LHCN-M2 (cell line): ENCODE results near the gene RBM18. TPM values are rescaled to one million over a fixed set of nuclear protein-coding genes. Genes with fewer than 3 reads are reported as not detected.

ENCODE experiments used
- DNase-seq: peaks from one replicate; pipeline ENCODE4 v3.0.0-alpha.2; 2012; ENCODE audit warnings: low read depth
- total RNA-seq: library from RNA; depleted of rRNA; stranded (reverse); fragments of >200 nt; gene quantifications from 2 replicates; pipeline ENCODE4 v1.2.3, GENCODE V29; 2014; rRNA removed

The RBM18 gene
- total RNA-seq, 1 experiment from 2014 or later = 16.1 TPM

DNA sequence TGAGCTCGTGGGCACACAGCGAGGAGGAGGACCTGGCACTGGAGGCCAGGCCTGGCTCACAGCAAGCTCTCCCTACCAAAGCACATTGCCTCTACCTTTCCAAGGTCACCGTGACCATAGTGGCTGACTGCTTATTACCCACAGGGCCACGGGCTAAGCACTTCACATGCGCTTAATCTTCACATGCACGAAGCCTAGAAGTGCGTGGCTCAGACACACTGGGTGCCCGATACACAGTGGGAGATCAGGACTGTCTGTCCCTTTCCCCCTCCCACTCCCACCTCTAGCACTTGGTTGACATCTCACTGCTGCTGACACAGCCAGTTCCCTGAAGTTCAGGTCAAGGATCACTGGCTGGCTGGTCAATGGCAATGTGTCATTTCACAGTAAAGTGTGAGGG, 59.5 kb downstream of the RBM18 start:
- DNase-seq = no peak

DNA sequence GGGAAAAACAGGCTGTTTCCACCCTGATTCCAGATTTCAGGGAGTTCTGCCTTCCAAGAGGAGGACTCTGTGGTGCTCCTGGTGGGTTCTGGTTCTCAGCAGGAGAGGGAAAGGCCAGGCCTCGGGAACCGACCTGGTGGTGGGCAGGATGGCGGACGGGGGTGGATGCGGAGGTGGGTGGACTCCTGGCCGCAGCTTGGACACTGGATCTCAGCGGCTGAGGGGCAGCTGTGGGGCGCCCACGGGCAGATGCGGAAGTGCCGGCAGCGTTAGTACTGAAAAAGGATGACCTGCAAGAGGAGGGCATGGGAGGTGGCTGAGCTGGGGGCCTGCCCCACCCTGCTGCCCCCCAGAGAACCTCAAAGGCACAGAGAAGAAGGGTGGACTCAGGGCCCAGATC, 60.1 kb downstream of the RBM18 start:
- DNase-seq = no peak

DNA sequence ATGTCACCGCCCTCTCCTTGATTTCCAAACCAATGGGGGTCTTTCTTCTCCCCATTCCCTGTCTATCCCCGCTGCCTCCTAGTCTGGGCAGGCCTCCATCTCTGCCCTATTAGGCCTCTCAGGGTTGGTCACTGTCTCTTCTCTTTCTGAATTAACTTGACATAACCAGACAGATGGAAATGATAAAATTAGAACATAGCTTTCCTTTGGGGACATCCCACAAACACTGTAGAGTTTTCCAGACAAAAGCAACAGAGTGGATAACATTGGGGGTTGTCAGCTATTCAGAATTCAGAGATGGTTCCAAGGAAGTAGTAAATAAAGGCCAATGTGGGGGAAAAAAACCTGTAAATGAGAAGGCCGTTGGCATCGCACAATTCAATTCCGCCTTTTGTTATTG, 60.6 kb downstream of the RBM18 start:
- peak; percentile 26 for DNase-seq

DNA sequence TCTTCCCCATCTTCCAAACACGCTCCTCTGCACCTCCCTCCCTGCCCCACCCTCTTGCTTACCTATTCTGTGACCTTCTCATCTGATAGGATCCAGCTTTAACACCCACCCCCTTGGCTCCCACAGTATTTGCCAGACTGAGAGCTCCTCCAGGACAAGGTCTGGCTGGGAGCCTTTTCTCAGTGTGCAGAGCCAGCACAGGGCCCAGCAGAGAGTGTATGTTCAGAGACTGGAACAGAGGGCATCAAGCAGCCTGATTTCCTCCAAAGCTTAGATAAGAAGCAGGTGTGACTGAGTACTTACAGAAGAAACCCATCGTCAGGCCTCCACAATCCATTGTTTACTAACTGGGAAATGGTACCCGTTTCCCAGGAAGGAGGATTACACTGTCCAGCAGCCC, 62.5 kb downstream of the RBM18 start:
- no peak for DNase-seq

DNA sequence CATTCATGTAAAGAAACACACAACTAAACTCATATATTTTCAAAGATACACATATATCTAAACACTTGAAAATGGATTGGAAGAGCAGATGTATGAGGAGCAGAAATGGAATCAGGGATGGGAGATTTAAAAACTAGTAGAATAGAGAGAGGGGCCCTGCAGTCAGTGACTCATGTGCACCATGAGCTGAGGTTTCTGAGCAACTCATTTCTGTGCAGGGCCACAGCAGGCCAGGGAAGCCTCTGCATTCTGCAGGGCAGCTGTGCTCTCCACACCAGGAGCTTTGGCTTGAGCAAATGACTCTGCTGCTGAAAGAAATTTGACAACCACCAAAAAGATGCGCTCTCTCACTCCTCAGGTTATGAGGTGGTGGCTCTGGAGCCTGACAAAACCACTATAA, 63.0 kb downstream of the RBM18 start:
- peak; percentile 74 for DNase-seq

DNA sequence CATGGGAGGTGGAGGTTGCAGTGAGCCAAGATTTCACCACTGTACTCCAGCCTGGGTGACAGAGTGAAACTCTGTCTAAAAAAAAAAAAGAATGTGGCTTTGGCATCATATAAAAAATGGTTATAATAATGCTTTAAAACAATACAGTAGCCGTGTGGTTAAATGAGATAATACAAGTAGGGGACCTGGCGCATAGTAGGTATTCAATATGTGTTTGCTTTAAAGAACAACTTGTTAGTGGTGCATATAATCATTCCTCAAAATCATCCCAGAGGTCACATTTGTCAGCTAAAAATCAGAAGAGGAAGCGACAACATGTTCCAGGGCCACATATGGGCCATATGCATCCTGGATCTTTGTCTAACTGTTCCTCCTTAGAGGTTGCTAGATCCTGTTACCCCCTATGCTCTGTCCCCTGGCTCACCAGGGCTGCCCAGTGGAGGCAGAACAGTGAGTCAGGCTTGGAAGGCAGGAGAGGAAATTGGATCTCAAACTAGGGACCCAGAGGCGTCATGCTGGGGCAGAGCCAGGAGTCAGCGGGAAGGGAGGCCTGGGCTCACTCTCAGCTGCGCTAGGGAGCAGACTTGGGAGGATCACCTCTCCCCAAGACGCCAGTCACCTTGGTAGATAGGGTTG, 63.6 kb downstream of the RBM18 start:
- peak; percentile 81 for DNase-seq

DNA sequence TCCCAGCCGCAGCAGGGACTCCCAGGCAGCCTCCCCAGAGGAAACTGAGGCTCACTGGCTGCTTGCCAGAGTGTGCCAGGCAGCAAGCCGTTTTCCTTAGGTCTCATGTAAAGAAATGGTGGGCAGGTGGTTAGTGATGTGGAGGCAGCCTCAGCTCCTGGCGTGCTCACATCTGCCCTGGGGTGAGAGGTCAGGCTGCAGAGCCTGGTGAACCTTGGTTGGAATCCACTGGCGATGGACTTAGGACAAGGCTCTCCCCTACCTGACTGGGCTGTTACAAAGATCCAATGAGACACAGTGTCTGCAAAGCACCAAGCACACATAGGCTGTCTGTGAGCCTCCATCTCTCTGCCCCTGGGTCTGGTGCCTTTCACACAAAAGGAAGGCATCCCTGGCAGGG, 66.8 kb downstream of the RBM18 start:
- no peak for DNase-seq

DNA sequence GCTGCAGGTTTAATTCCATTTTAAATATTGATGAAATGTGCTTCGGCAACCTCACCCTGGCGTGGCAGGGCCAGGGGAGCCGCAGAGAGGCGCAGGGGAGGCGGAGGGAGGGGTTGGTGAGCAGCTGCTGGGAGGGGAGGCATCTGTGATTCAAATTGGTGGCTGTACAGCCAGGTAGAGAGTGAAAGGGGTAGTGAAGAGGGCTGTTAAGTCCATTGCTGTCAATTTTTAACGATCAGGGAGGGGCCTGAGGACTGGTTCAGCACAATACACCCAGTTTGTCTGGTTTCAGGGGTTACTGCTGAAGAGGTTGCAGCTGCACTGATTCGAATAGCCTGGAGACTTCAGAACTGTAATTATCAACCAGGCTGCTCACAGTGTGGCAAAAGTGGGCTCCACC, 67.2 kb downstream of the RBM18 start:
- DNase-seq = no peak

DNA sequence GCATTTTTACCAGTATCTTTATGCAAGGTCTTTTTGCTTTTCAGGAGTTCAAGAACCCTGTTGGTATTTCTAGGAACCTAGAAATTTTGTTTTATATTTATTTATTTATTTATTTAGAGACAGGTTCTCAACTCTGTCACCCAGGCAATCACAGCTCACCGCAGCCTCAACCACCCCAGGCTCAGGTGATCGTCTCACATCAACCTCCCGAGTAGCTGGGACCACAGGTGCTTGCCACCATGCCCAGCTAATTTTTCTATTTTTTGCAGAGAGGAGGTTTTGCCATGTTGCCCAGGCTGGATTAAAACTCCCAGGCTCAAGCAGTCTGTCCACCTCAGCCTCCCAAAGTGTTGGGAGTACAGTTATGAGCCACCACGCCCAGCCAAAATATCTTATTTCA, 68.8 kb downstream of the RBM18 start:
- no peak for DNase-seq

DNA sequence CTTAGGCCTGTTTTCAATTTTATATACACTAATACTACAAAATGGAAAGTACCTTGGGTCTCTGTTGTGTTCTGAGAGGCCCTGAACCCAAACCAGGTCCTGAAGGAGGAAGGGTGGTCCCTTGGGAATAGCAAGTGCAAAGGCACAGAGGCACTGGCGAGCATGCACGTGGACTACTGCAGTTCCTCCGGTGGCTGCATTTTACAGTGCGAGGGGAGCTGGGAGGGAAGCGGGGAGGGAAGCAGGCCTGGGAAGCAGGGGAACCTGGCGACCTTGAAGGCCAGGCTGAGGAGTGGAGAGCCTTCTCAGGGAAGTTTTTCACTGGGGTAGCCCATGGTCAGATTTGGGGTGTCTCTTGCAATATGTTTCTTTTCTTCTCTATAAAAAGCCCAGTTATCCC, 71.0 kb downstream of the RBM18 start:
- no peak for DNase-seq

DNA sequence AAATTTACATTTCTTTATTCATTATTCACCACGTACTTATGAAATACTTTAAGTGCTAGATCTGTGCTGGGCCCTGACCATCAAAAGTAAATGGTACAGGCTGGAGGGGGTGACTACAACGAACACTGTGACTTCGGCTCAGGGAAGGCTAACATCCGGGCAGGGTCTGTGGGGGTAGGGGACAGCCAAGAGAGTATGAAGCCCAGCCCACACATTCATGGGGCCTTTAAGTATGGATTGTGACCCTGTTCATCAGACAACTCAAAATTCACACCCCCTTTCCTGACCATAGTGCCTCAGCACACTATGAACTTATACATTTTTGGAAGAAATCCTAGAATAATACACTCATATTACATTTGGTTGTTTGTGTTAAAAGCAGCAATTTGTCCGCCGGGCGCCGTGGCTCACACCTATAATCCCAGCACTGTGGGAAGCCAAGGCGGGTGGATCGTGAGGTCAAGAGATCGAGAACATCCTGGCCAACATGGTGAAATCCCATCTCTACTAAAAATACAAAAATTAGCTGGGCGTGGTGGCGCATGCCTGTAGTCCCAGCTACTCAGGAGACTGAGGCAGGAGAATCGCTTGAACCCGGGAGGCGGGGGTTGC, 71.6 kb downstream of the RBM18 start:
- DNase-seq = no peak

DNA sequence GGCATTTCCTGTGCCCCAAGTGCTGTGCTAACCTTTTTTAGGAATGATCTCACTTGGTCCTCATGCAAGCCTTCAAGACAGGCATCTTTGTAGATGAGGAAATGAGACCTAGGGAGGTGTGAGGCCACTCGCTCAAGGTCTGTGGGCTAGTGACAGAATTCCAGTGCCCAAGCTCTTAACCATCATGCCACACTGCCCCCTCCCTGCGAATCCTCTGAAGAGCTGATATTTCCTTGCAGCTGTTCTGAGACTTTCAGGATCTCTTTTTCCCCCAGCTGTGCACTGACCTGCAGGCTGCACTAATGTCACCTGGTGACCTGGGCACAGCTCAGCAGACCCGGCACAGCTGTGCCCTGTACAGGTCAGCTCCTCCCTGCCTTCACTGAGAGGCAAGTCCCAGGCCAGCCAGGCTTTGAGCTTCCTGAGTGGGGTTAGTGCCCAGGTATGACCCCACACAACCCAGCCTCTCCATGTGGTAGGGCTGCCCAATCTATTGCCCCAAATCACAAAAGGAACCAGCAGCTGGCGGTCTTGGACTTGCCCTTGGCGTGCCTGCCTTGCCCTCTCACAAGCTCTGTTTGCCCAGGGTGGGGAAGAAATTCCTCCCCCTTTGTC, 72.3 kb downstream of the RBM18 start:
- DNase-seq = peak; percentile 15

DNA sequence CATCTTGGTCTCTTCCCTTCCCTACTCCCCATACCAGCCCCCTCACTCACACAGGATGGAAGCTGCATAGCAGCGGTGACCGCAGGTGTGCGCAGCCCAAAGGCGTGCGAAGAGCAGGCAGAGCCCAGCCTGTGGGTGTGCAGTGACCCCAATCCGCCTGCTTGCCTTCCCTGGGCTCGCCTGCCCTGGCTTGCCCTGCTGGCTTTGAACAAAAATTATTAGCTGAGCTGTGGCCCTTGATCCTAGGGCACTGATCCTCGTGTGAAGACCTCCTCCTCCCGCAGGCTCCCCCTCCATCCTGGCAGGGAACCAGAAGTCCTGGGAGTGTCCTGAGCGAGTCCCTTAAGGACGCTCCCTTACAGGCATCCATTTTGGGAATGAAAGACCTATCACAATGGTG, 73.1 kb downstream of the RBM18 start:
- no peak for DNase-seq

DNA sequence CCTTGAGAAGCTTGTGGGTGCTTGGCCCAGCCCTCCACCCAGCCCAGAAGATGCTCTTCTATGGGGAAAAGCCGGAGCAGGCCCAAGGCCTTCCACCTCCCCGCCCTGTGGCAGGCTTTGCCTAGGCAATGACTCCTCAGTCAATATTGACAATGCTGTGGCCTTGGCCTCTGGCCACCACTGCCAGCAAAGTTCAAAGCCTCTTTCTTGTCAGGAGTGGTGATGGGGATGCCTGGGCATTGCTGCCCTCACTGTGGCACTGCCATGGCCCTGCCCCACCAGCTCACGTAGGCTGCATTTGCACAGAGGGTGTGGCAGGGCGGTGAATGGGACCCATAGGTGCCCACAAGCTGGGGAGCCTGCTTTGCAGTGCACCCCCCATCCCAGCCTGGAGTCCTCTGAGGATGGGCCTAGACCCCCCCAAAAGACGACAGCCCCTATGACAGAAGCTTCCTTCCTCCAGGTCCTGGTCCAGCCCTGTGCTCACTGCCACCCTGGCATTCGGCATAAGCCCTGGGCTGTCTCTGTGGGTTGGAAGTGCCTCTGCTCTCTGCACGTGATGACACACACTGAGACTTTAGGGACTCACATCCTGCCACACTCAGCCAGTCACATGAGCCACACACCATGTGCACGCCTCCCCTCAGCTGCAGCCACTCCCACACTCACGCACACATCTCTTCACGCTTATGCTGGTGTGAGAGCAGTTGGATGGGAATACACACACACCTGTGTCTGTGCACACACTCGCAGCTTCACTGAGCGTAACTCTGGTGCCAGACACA, 73.9 kb downstream of the RBM18 start:
- DNase-seq = peak; percentile 47

DNA sequence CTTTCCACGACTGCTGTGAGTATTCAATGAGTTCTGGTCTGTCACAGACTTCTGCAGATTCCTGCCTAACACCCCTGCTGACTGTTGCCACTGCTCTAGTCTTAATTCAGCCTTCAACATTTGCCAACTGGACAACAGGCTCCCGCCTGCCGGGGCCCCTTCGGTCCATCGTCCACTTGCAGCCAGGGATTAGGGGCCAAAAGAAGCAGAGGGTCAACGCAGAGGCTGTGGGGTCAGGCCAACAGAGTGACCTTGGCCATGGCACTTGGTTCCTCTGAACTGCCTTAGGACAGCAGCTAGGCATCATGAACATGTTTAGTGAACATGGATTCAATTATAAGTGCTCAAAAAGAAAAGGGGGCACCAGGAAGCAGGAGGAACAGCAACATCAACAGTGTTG, 76.3 kb downstream of the RBM18 start:
- no peak for DNase-seq

Other genes starting within 250 kb of the RBM18 start
- gene TTLL11, start 171.5 kb downstream of the RBM18 start, total RNA-seq = 3.4 and 3.8 TPM in 2 replicates
- gene NDUFA8, start 105.1 kb downstream of the RBM18 start, total RNA-seq = 40.8 and 47.9 TPM in 2 replicates
- not detected in 2 replicates for gene MORN5, start 104.9 kb downstream of the RBM18 start, total RNA-seq
- gene LHX6, start 35.9 kb downstream of the RBM18 start, total RNA-seq = 0.06 TPM in 1 of 2 replicates, not detected in the other
- gene MRRF, start within 50 bp of the RBM18 start, total RNA-seq = 46.6 and 51.6 TPM in 2 replicates
- gene PTGS1, start 106.2 kb upstream of the RBM18 start, total RNA-seq = 1.7 TPM in 2 replicates
- gene OR1J1, start 213.1 kb upstream of the RBM18 start, total RNA-seq = not detected in 2 replicates
- gene OR1J2, start 246.0 kb upstream of the RBM18 start, total RNA-seq = not detected in 2 replicates